Chondrocyte (in vitro differentiated cells): ENCODE results near the gene LGALS7B. TPM values are rescaled to one million over a fixed set of nuclear protein-coding genes. Genes with fewer than 3 reads are reported as not detected.
A peak's percentile ranks its signal among the peaks of the same experiment; 100 is the strongest.

Experiments
- DNase-seq: peaks from one replicate; pipeline ENCODE4 v3.0.0; 2021; ENCODE audit warnings: mixed read lengths, low spot score
- H3K27ac Mint-ChIP-seq: one replicate; pipeline ENCODE4 v1.8.0; 2021; ENCODE audit warnings: mild to moderate bottlenecking, moderate library complexity, mixed read lengths; ENCODE audit not compliant: unreplicated experiment
- H3K27me3 Mint-ChIP-seq: 2 replicates; pipeline ENCODE4 v1.8.0; 2021; ENCODE audit warnings: low read depth, mixed read lengths
- H3K36me3 Mint-ChIP-seq: 2 replicates; pipeline ENCODE4 v1.8.0; 2021; ENCODE audit warnings: low read depth, mixed read lengths
- H3K4me1 Mint-ChIP-seq: 2 replicates; pipeline ENCODE4 v1.8.0; 2021; ENCODE audit warnings: low read depth, mild to moderate bottlenecking, mixed read lengths
- H3K4me3 Mint-ChIP-seq: one replicate; pipeline ENCODE4 v1.8.0; 2021; ENCODE audit warnings: mild to moderate bottlenecking, moderate library complexity, mixed read lengths; ENCODE audit not compliant: unreplicated experiment
- H3K9me3 Mint-ChIP-seq: 2 replicates; pipeline ENCODE4 v1.8.0; 2021; ENCODE audit warnings: low read depth, mixed read lengths
- total RNA-seq: library from RNA; stranded (reverse); gene quantifications from 3 replicates; pipeline ENCODE4 v1.2.1, GENCODE V29; 2021
- TF ChIP-seq, protein P1 (sequence below): fragments of 200-600 bp; sonication (generic); IDR thresholded peaks from 2 replicates; pipeline ENCODE4 v1.5.0; 2021; ENCODE audit warnings: antibody characterized with exemption, mild to moderate bottlenecking, moderate library complexity

The LGALS7B gene
- total RNA-seq, 1 donor from 2014 or later, result not detected

DNA sequence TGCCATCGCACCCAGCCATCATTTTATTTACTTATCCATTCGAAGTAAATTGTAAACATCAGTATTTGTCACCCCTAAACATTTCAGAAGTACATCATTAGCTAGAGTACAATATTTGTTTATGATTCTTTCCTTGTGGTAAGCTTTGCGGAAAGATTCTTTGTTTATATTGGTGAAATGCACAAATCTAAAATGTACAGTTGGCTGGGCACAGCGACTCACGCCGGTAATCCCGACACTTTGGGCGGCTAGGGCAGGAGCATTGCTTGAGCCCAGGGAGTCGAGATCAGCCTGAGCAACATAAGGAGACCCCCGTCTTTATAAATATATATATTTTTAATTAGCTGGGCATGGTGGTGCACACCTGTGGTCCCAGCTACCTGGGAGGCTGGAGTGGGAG lies 10.1 kb downstream of the LGALS7B start:
- peaks cover 3% of the 10 kb centered on the region for H3K9me3 Mint-ChIP-seq
- DNase-seq, result no peak
- no peak overlapping the region for H3K4me3 Mint-ChIP-seq
- H3K27ac Mint-ChIP-seq, result peak overlapping the region; percentile 37
- H3K36me3 Mint-ChIP-seq, result no peaks in the 10 kb centered on the region
- peaks cover 6% of the 10 kb centered on the region for H3K4me1 Mint-ChIP-seq
- no peaks in the 10 kb centered on the region for H3K27me3 Mint-ChIP-seq
- TF ChIP-seq, protein P1, sequence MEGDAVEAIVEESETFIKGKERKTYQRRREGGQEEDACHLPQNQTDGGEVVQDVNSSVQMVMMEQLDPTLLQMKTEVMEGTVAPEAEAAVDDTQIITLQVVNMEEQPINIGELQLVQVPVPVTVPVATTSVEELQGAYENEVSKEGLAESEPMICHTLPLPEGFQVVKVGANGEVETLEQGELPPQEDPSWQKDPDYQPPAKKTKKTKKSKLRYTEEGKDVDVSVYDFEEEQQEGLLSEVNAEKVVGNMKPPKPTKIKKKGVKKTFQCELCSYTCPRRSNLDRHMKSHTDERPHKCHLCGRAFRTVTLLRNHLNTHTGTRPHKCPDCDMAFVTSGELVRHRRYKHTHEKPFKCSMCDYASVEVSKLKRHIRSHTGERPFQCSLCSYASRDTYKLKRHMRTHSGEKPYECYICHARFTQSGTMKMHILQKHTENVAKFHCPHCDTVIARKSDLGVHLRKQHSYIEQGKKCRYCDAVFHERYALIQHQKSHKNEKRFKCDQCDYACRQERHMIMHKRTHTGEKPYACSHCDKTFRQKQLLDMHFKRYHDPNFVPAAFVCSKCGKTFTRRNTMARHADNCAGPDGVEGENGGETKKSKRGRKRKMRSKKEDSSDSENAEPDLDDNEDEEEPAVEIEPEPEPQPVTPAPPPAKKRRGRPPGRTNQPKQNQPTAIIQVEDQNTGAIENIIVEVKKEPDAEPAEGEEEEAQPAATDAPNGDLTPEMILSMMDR, result no peak

DNA sequence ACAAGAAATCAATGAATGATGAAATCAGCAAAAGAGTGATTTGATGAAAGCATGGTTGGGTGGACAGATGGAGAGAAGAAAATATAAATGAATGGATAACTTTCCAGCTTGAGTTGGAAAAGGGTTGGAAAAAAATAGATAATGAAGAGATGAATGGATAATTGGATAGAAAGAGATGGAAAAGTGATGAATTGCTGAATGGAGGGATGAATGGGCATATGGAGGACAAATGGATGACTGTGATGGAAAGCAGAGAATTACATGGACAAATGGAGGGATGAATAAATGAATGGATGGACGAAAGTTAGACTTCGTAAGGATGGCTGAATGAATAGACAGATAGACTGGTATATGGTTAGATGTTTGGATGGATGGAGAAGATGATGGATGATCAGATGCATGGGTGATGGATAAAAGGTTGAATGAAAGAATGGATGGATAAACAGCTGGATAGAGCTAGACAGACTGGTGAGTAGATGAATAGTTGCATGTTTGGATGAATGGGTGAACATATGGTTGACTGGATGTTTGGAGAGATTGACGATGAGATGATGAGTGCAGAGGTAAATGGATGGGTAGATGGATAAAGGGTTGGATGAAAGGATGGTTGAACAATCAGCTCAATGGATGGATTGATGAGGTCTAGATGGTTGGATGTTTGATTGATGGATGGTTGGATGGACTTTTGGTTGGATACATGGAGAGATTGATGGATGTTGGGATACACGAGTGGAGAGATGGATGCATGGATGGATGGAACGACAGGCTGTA lies 11.8 kb downstream of the LGALS7B start:
- no peaks in the 10 kb centered on the region for H3K9me3 Mint-ChIP-seq
- H3K4me1 Mint-ChIP-seq, result peaks cover 6% of the 10 kb centered on the region
- no peak overlapping the region for H3K4me3 Mint-ChIP-seq
- H3K27ac Mint-ChIP-seq, result no peak overlapping the region
- no peak for DNase-seq
- TF ChIP-seq, protein P1, result no peak
- H3K36me3 Mint-ChIP-seq, result no peaks in the 10 kb centered on the region
- no peaks in the 10 kb centered on the region for H3K27me3 Mint-ChIP-seq

DNA sequence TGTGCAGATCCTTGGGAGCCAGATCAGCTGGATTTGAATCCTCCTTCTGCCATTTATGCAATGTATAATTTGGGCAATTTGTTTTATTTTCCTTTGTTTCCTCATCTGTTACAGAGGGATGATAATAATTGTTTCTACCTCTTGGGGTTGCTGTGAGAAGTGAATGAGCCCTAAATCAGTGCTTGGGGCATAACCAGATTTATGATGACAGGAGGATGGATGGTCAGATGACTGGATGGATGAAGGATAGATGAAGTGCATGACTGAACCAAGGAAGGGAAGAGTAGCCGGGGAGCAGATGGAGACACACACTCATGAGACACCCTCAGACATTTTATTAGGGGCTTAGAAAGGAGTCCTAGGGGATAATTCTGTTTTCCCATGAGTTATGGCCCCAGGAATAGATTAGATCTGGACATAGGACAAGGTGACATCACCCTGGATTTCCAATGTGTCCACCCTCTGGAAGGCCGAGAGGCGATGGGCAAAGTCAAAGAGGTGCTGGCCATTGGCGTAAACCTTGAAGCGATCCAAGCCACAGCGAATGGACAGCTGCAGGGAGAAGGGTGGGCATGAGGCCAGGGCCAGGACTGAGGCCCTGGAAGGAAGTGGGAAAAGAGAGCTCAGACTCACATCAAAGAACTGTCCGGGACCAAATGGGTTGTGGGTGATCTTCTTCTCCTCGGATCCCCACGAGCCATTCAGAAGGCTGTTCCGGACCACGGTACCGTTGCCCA lies 12.5 kb downstream of the LGALS7B start:
- H3K27ac Mint-ChIP-seq, result no peak overlapping the region
- TF ChIP-seq, protein P1, result no peak

DNA sequence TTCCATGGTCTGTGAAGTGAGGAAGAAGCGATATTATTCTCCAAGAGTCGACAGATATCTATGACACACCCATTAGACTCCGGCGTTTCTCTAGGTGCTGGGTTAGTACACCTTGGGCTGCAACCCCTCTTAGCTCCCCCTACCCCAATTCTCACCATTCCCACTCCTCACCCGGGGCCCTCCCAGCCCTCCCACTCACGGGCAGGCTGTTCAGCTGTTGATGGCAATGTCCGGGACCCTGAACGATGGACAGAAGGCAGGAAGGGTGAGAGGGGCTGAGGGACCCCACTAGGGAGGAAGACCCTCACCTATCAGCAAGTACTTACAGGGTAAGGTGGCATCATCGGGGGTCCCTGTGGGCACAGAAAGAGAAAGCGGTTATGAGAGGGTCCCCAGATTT lies 14.5 kb downstream of the LGALS7B start:
- Mint-ChIP-seq H3K4me1 (peaks cover 6% of the 10 kb centered on the region), H3K27ac (no peak overlapping the region), H3K27me3 (no peaks in the 10 kb centered on the region), H3K4me3 (no peak overlapping the region), H3K9me3 (no peaks in the 10 kb centered on the region), H3K36me3 (no peaks in the 10 kb centered on the region)
- DNase-seq, result no peak
- TF ChIP-seq, protein P1, result no peak

More for the DNA sequence above, 12.5 kb downstream of the LGALS7B start:
- Mint-ChIP-seq H3K9me3 (no peaks in the 10 kb centered on the region), H3K4me1 (peaks cover 6% of the 10 kb centered on the region), H3K27me3 (no peaks in the 10 kb centered on the region), H3K4me3 (no peak overlapping the region), H3K36me3 (no peaks in the 10 kb centered on the region)
- DNase-seq, result no peak

DNA sequence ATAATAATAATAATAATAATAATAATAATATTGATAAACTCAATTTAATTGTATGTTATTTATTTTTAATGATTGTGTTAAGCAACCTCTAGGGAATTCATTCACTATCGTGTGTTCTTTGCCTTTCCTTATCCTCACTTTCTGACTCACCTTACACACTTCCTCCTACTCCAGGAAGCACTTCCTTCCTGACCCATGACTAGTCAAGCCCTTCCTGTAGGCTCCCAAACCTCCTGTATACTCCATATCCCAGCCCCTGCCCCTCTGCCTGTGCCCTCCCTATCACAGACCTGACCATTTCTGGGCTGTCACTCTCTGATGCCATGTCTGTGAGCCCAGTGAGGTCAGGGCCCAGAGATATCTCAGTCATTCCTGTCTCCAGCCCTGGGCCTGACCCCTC lies 16.2 kb downstream of the LGALS7B start:
- H3K27me3 Mint-ChIP-seq, result no peaks in the 10 kb centered on the region
- H3K36me3 Mint-ChIP-seq, result no peaks in the 10 kb centered on the region
- no peaks in the 10 kb centered on the region for H3K9me3 Mint-ChIP-seq
- TF ChIP-seq, protein P1, result no peak
- H3K4me1 Mint-ChIP-seq, result no peaks in the 10 kb centered on the region
- no peak for DNase-seq
- H3K4me3 Mint-ChIP-seq, result no peak overlapping the region
- no peak overlapping the region for H3K27ac Mint-ChIP-seq
